Stimulated activated naive CD8-positive, alpha-beta T cell treated with anti-CD3 and anti-CD28 coated beads, Interleukin-15, Interleukin-2, amounts not matched to agents 100 ng/mL and 50 ng/mL, for 24 hours (primary cell): ENCODE results near the gene CHI3L1.

Experiments
- H3K27ac Mint-ChIP-seq: one replicate; pipeline ENCODE4 v1.8.0; 2021; ENCODE audit warnings: mild to moderate bottlenecking, mixed read lengths
- H3K27me3 Mint-ChIP-seq: one replicate; pipeline ENCODE4 v1.8.0; 2021; ENCODE audit warnings: mixed read lengths
- H3K36me3 Mint-ChIP-seq: one replicate; pipeline ENCODE4 v1.8.0; 2021; ENCODE audit warnings: low read depth, mixed read lengths
- H3K4me1 Mint-ChIP-seq: one replicate; pipeline ENCODE4 v1.8.0; 2021; ENCODE audit warnings: low read depth, mixed read lengths
- H3K4me3 Mint-ChIP-seq: one replicate; pipeline ENCODE4 v1.8.0; 2021; ENCODE audit warnings: mild to moderate bottlenecking, mixed read lengths
- H3K9me3 Mint-ChIP-seq: one replicate; pipeline ENCODE4 v1.8.0; 2021; ENCODE audit warnings: mixed read lengths

CHI3L1 gene

DNA sequence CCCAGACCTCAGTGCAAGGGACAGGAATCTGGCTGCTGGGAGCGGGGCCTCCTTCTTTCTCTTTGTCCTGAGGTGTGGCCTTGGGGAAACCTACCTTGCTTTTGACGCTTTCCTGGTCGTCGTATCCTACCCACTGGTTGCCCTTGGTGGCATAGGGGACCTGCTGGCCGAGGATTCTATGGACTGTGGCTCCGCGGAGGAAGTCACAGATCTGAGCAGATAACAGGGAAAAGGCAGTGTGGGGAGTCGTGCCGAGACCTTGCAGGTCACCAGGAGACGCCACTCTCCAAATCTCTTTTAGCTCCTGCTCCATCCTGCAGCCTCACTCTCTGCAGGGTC, 6.9 kb downstream of the CHI3L1 start:
- H3K36me3 Mint-ChIP-seq = no peaks in the 10 kb centered on the region
- no peaks in the 10 kb centered on the region for H3K27me3 Mint-ChIP-seq
- H3K27ac Mint-ChIP-seq = no peak overlapping the region
- H3K9me3 Mint-ChIP-seq = no peaks in the 10 kb centered on the region
- H3K4me1 Mint-ChIP-seq = no peaks in the 10 kb centered on the region
- no peak overlapping the region for H3K4me3 Mint-ChIP-seq

DNA sequence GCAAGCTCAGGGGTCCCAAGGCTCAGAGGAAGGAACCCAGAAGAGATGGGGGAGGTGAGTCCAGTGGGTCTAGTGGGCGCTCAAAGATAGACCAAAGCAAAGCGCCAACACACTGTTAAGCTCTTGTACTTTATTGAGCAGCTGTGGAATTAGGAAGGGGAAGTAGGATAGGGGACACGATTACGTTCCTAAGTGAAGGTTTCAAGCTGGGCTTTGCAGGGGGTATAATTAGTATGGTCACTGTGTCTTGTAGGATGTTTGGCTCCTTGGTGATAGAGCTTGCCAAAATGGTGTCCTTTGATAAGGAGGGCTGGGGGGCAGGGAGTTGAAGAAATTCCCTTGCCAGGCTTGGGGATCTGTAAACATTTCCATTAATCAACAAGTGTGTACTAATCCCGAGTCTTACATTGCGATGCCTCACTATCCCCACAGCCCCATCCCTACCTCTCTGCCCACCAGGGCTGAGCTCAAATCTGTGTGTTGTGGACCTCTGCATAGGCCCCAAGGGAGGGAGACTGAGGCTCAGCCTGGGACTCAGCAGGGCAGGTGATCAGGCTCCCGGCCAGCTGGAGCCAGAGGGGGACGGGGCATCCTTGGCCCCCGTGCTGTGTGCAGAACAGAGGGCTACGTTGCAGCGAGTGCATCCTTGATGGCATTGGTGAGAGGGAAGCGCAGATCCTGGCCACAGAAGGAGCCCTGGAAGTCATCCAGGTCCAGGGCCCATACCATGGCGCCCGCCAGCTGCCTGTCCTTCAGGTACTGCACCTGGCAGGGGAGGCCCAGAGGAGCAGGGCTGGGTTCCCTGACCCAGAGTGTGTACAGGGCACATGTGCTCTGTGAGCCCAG, 7.5 kb downstream of the CHI3L1 start:
- Mint-ChIP-seq H3K4me3 (no peak overlapping the region), H3K27me3 (no peaks in the 10 kb centered on the region), H3K36me3 (no peaks in the 10 kb centered on the region), H3K9me3 (no peaks in the 10 kb centered on the region), H3K4me1 (no peaks in the 10 kb centered on the region), H3K27ac (no peak overlapping the region)

DNA sequence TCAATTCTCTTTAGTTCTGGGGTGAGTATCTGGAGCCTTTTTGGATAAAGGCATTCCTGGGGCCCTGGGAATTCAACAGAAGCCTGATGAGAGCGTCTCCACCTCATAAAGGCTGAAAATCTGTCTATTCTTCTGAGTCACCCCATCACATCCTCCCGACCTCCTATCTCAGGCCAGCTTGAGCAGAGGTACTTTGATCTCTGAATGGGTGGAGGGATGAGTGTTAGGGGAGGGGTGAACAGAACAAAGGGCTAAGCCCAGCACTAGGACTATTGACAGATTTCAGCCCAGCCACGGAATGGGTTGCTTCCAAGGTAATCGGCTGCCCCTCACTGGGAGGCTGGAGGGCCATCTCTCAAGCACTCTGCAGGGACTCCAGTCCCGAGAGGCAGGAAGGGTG, 8.4 kb downstream of the CHI3L1 start:
- no peaks in the 10 kb centered on the region for H3K4me1 Mint-ChIP-seq
- H3K27me3 Mint-ChIP-seq = no peaks in the 10 kb centered on the region
- H3K4me3 Mint-ChIP-seq = no peak overlapping the region
- no peak overlapping the region for H3K27ac Mint-ChIP-seq
- no peaks in the 10 kb centered on the region for H3K9me3 Mint-ChIP-seq
- H3K36me3 Mint-ChIP-seq = no peaks in the 10 kb centered on the region

DNA sequence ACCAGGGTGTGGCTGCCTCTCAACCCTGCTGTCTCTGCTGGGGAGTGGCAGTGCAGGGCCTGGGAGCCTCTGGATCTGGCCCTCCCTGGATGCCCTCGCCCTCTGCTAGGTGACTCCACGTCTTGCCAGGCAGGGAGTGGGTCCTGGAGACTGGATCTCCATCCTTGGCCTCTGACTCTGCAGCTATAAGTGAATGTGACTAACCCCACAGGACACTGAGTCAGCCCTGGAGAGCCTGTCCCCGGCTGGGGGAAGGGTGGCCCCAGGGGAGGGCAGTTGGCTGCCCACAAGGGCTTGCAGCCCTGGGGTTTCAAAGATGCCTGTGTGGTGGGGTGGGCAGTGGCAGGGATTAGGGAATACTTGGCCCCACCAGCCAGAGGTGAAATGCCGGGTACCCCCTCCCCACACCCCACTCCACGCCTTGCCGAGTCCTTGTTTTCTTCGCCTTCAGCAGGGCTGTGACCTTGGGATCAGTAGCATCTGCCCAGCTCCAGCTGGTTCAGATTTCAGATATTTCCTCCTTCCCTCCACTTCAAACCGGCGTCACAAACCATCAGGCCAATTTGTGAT, 8.9 kb downstream of the CHI3L1 start:
- Mint-ChIP-seq H3K9me3 (no peaks in the 10 kb centered on the region), H3K36me3 (no peaks in the 10 kb centered on the region), H3K27me3 (no peaks in the 10 kb centered on the region), H3K27ac (no peak overlapping the region), H3K4me1 (no peaks in the 10 kb centered on the region), H3K4me3 (no peak overlapping the region)

DNA sequence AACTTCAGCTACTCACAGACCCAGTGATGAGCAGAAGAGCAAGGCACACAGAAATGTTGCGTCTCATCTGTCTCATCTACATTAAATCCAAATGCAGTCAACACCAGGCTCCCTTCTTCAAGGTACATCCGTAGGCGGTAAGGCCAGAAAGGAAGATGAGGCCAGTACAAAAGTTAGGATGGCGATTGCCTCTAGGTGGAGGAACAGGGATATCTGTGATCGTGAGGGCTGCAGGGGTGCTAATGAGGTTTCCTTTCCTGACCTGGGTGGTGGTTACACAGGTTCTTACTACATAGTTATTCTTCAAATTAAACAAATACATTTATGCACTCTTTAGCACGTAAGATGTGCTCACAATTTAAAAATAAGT, 9.5 kb downstream of the CHI3L1 start:
- Mint-ChIP-seq H3K36me3 (no peaks in the 10 kb centered on the region), H3K4me1 (no peaks in the 10 kb centered on the region), H3K27ac (no peak overlapping the region), H3K9me3 (no peaks in the 10 kb centered on the region), H3K4me3 (no peak overlapping the region), H3K27me3 (no peaks in the 10 kb centered on the region)

DNA sequence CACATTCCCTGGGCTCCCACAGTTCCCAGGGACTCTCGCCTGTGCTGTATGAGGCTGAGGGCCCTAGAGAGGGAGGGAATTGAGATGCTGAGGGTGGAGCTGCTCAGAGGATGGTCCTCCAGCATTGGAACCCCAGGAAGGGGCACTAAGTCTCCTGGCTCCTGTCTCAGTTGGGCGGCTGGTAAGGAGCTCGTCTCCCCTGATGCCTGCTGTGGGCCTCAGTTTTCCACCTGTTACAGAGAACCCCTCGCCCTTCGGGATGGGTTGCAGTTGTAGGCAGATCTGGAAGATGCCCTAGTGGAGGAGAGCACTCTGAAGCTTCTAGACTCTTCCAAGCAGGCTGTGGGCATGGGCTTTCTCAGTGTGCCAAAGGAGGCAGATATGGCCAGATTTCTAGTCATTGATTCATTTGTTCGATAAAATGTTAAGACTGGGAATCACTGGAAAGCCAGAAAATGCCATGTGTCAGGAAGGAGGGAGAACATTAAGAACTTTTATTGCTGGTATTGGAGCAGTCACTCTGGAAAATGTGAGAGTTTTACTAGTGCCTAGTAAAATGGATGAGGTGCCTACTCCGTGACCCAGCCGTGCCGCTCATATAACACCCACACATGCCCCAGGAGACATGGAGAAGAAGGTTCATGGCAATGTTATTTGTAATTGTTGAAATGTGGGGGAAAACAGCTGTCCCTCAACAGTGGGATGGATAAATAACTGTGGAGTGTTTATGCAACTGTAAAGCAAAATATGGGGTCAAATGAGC, 10.1 kb downstream of the CHI3L1 start:
- Mint-ChIP-seq H3K4me3 (no peak overlapping the region), H3K9me3 (no peaks in the 10 kb centered on the region), H3K4me1 (no peaks in the 10 kb centered on the region), H3K27me3 (no peaks in the 10 kb centered on the region), H3K36me3 (no peaks in the 10 kb centered on the region), H3K27ac (no peak overlapping the region)

DNA sequence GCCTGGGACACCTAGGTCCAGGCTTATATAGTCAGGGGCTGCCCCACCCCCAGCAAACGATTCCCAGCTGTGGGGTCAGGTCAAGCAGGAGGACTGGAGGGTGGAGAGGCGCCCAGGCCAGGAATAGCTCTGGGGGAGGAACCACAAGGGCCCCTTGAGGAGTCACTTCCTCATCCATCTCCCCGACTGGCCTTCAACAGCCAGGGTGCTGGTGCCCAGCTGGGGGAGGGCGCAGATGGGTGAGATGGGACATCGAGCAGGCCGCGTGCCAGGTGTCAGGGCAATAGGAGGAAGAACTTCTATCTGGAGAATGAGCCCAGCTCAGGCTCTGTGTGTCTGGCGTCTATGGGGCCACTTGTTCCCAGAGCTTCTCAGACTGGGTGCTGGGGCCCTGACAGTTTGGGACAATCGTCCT, 10.7 kb downstream of the CHI3L1 start:
- no peaks in the 10 kb centered on the region for H3K27me3 Mint-ChIP-seq
- H3K36me3 Mint-ChIP-seq = no peaks in the 10 kb centered on the region
- no peak overlapping the region for H3K4me3 Mint-ChIP-seq
- H3K4me1 Mint-ChIP-seq = no peaks in the 10 kb centered on the region
- H3K9me3 Mint-ChIP-seq = no peaks in the 10 kb centered on the region
- H3K27ac Mint-ChIP-seq = no peak overlapping the region

DNA sequence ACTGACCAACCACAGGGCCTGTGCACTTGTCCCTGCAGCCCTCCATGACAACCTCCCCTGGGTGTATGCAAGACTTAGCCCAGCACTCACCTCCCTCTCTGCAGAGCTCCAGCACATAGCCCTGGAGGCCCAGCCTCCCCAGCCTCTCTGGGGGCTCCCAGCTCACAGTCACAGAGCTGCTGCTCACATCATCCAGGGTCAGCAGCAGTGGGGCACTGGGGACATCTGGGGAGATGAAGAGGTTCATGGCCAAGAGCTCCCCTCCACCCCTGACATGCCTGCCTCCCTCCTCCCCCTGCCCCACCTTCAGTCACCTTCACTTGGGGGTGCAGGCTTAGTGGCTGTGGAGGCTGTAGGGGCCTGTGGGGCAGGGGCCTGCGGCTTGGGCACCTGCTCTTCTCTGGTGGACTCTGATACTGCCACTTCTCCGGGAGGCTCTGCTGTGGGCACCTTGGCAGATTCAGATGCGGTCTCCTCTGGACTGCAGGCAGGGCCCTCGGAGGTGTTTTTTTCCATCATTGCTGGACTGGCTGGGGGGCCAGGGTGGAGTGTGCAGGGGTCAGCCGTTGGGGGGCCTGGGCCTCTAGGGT, 11.2 kb downstream of the CHI3L1 start, which contains the start of gene MYBPH:
MYBPH (minus strand) TSS at position 590 of the 590 bp plus-strand sequence; CDS start at position 519, 71 bp downstream.
- H3K27ac Mint-ChIP-seq = no peak within 1 kb of the TSS
- H3K4me1 Mint-ChIP-seq = no peaks in the 10 kb centered on the region
- H3K27me3 Mint-ChIP-seq = no peaks in the 10 kb centered on the region
- H3K4me3 Mint-ChIP-seq = no peak within 1 kb of the TSS
- no peaks in the 10 kb centered on the region for H3K9me3 Mint-ChIP-seq
- H3K36me3 Mint-ChIP-seq = no peaks in the 10 kb centered on the region

DNA sequence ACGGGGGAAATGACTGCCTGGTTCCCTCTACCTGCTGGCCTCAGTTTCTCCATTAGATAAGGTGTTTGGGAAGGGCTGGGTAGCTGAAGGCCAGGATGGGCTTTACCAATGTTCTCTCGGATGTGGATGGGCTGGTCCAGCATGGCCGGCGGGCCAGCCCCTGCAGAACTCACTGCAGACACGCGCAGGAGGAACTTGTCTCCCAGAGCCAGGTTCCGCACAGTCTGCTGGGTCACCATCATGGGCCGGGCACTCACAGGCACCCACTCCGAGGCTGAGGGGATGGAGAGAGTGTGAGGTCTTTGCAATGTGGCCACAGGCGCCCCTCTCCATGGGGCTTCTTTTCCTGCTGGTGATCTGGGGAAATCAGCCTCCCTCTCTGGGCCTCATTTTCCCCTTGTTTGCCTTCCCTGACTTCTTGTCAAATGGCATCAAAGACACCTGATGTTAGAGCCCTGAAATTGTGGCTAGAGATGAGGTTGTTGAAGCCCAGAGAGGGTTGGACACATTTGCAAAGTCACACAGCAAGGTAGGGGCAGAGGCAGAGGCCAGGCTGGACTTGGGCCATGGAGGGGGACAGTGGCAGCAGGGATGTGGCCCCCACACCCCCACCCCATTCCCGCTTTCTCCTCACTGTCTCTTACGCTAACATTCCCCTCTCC, 12.0 kb downstream of the CHI3L1 start:
- Mint-ChIP-seq H3K4me3 (no peak overlapping the region), H3K36me3 (no peaks in the 10 kb centered on the region), H3K4me1 (no peaks in the 10 kb centered on the region), H3K27me3 (no peaks in the 10 kb centered on the region), H3K27ac (no peak overlapping the region), H3K9me3 (no peaks in the 10 kb centered on the region)

DNA sequence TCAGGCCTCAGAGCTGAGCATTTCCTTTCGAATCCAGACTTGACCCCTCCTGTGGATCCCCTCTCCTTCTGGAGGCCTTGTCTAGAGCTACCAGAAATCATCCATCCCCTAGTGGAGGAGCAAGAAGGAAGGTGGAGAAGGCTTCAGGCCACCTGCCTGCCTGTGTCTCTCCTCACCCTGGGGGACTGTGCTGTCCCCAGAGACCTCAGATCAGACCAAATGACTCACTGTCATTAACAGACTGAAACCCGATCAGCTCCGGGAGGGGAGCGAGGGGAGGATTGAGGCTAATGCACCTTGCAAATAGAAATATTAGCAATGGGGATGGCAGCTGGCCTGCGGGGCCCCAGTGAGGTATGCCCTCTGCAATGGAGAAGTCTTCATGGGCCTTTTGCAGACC, 12.9 kb downstream of the CHI3L1 start:
- Mint-ChIP-seq H3K27me3 (no peaks in the 10 kb centered on the region), H3K4me3 (no peak overlapping the region), H3K36me3 (no peaks in the 10 kb centered on the region), H3K9me3 (no peaks in the 10 kb centered on the region), H3K4me1 (no peaks in the 10 kb centered on the region), H3K27ac (no peak overlapping the region)

DNA sequence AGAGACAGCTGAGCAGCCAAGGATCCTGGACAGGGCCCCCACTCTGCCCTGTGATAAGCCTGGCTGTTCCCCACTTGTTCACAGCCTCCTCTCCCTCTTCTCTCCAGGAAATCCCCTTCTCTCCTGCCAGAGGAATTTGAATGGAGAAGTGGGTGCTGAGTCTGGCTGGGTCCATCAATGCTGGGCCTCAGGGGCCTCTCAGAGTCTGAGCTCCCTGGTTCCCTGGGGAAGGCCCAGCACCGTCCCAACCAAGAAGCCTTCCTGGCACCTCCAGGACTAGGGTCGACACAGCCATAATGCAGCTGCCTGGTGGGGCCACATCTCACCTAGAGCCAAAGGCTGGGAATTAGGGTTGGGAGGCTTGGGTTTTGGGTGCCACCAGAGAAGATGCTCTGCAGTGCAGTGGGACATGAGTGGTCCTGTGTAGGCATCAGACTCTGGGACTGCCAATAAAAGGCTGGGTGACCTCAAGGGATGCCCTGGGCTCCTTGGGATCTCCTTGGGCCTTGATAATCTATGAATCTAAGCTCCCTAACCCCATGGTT, 13.4 kb downstream of the CHI3L1 start:
- Mint-ChIP-seq H3K9me3 (no peaks in the 10 kb centered on the region), H3K4me1 (no peaks in the 10 kb centered on the region), H3K36me3 (no peaks in the 10 kb centered on the region), H3K27me3 (no peaks in the 10 kb centered on the region), H3K4me3 (no peak overlapping the region), H3K27ac (no peak overlapping the region)

DNA sequence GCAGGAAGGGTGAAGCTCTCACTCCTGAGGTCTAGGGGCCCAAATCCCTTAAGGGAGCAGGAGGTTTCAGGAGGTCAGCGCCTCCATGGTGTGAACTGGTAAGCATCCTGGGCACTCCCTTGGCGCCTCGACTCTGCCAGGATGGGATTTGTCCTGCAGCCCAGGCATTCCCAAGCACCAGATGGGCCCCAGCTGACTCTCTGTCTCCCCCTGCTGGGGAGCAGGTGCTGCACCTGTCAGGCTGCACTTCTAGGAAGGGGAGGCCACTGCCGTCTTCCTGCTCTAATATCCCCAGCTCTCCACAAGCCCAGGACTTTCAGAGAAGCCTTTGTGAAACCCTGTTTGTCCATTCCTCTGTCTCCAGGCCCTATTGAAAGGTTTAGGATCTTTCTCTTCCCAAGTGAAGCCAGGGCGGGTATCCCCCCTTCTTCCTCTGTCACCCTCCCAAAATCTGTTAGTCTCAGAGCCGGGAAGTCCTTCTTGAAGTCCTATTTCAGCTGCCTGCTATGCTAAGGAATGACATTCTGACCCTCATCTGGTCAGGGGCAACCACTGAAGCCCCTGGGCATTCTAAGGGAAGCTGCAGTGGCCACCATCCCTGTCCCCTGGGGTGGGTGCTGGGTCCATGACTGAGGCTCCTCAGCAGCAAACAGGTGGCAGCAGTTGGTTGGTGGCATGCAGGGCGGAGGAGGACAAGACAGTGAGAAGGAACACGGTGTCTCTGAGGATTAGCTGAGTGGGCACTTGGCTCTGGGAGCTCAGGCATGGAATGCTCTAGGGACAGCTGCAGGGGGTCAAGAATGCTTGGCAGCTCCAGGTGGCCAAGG, 14.1 kb downstream of the CHI3L1 start:
- Mint-ChIP-seq H3K9me3 (no peaks in the 10 kb centered on the region), H3K27ac (no peak overlapping the region), H3K27me3 (no peaks in the 10 kb centered on the region)

DNA sequence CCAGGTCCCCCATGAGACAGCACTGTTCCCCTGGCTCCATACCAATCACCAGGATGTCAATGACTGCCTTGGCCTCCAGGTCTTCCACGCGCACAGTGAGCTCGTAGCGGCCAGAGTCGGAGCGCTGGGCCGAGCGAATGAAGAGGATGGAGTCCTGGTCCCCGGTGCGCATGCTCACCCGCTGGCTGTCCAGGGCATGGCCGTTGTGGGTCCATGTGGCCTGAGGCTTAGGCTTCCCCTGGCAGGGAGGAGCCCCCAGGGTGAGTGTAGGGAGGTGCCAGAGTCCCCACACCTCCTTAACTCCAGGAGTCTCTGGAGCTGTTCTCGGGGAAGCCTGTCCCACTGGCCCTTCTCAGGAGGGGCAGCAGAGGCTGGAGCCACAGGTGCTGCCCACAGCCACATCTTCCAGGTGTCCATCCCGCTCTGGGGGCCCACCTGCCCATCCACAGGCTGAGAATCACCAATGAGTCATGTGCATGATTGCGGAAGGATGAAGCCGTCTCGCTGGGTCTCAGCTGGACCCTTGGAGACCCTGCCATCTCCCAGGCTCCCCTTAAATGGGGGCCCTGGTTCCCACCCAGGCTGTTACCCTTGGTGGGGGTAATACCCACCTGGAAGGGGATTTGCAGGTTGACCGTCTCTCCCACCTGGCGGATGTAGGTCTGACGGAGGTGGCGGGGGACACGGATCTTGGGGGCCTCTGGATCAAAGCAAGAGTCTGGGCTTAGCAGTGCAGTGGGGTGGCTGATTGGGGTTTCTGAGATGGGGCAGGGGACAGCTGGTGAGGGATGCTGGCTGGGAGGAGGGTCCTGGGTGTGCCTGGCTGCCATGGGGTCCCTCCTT, 14.9 kb downstream of the CHI3L1 start:
- H3K36me3 Mint-ChIP-seq = no peaks in the 10 kb centered on the region
- H3K27me3 Mint-ChIP-seq = no peaks in the 10 kb centered on the region
- H3K27ac Mint-ChIP-seq = no peak overlapping the region
- no peak overlapping the region for H3K4me3 Mint-ChIP-seq
- no peaks in the 10 kb centered on the region for H3K9me3 Mint-ChIP-seq
- no peaks in the 10 kb centered on the region for H3K4me1 Mint-ChIP-seq

More for the DNA sequence above, 14.1 kb downstream of the CHI3L1 start:
- H3K4me1 Mint-ChIP-seq = no peaks in the 10 kb centered on the region
- no peaks in the 10 kb centered on the region for H3K36me3 Mint-ChIP-seq
- H3K4me3 Mint-ChIP-seq = no peak overlapping the region
